ENCODE results near the gene RPS17.
"Not testable (repeated sequence)": the region's sequence is repeated elsewhere in the genome, so short reads cannot be mapped to it uniquely, and the experiment has no call there.

The RPS17 gene

GRCh38 chr15:82530606-82531379 lies 9.5 kb downstream of the RPS17 start:
- DNase-seq (ENCODE audit: insufficient read length, low spot score) (peak; percentile 70), FAIRE-seq (no peak)

GRCh38 chr15:82530006-82530405 lies 10.3 kb downstream of the RPS17 start:
- DNase-seq (ENCODE audit: insufficient read length, low spot score): no peak
- no peak for FAIRE-seq

DNA sequence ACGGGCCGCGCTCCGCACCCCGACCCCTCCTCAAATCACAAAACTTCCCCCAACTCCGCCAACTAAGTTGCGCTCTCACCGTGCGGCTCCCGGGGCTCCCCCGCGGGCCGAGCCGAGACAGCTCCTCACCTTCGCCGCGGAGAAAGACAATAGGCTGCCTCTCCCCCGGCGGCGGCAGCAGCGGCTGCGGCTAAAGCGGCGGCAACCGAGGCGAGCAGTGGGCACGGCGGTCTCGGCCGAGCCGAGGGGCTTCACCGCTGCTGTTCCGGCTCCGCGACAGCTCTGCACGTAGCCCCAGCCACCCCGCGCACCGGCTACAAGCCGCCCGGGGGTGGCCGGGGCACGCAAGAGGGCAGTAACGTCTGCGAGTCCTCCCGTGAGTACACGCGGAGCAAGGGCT lies 26.7 kb downstream of the RPS17 start:
- FAIRE-seq: not testable (repeated sequence)

GRCh38 chr15:82507693-82508092 lies 32.6 kb downstream of the RPS17 start:
- not testable (repeated sequence) for FAIRE-seq

More for the DNA sequence above, 26.7 kb downstream of the RPS17 start:
- DNase-seq (ENCODE audit: insufficient read length, low spot score): not testable (repeated sequence)

DNA sequence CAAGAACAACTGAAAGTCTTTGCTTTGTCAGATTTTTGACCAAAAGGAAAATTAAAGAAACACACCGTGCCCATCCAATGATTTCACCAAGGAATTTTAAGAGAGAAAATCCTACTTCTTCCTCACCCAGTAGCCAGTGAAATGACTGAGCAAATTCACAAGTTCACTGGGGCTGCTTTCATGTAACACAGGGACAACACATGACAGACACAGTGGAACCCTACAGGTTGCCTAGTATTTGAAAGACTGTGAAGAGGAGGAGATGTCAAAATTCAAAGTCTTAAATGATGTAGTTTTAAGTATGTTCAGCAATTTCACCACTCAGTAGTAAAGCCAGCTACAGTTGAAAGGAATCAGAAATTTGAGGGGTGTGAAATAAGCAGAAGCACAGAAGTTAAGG lies 33.2 kb downstream of the RPS17 start:
- not testable (repeated sequence) for FAIRE-seq

More at GRCh38 chr15:82507693-82508092, 32.6 kb downstream of the RPS17 start:
- DNase-seq (ENCODE audit: insufficient read length, low spot score): not testable (repeated sequence)

GRCh38 chr15:82505842-82506241 lies 34.4 kb downstream of the RPS17 start:
- not testable (repeated sequence) for FAIRE-seq; DNase-seq (ENCODE audit: insufficient read length, low spot score)

More for the DNA sequence above, 33.2 kb downstream of the RPS17 start:
- not testable (repeated sequence) for DNase-seq (ENCODE audit: insufficient read length, low spot score)

GRCh38 chr15:82504074-82504473 lies 36.2 kb downstream of the RPS17 start:
- FAIRE-seq; DNase-seq (ENCODE audit: insufficient read length, low spot score): not testable (repeated sequence)

GRCh38 chr15:82502700-82503339 lies 37.4 kb downstream of the RPS17 start:
- FAIRE-seq; DNase-seq (ENCODE audit: insufficient read length, low spot score): not testable (repeated sequence)

- not testable (repeated sequence) for DNase-seq (ENCODE audit: insufficient read length, low spot score); FAIRE-seq
These were observed 39.5 kb downstream of the RPS17 start for GRCh38 chr15:82500772-82501171.

DNA sequence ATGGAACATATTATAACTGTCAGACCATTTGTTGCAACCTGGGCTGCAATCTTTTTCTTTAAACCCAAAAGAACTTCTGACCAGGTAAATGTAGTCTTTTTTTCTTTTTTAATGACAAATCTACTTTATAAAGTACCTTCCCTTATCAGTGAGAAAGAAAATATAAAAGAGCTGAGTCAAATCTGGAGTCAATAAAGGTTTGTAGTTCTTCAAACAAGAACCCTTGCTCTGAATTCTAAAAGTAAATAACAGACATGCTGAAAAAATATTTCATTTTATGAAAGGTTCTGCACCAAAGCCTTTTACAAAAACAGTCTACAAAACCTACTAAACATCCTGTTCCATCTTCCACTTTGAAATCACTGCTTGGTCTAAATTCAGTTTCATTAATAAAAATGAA lies 42.3 kb downstream of the RPS17 start:
- FAIRE-seq; DNase-seq (ENCODE audit: insufficient read length, low spot score): not testable (repeated sequence)

DNA sequence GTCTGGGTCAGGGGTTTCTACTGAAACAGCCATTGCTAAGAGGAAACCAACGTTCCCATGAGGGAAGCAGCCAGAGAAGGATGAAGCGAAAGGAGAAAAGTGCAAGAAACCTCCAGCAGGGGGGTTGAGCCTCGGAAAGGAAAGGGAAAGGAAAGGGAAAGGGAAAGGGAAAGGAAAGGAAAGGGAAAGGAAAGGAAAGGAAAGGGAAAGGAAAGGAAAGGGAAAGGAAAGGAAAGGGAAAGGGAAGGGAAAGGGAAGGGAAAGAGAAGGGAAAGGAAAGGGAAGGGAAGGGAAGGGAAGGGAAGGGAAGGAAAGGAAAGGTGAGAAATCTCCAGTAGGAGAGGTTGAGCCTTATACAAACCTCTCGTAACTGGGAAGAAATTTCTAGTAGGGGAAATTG lies 52.0 kb downstream of the RPS17 start:
- DNase-seq (ENCODE audit: insufficient read length, low spot score); FAIRE-seq: not testable (repeated sequence)

DNA sequence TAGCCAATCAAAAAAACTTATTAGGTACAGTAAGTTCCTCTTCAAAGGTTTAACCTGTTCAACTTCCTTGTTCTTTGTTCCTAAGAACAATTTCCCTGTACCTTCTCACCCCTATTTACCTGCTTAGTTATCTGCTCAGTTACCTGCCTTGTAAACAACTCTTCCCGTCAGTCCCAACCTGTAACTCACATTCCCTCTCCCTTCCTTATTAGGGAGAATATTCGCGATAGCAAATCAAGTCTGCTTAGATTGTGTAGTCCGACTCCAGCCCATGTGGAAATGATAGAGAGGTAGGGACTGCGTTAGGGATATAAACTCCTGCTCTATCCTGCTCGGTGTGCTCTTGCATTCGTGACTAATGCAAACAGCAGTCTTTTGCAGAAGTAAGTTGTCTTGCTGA lies 53.2 kb downstream of the RPS17 start:
- not testable (repeated sequence) for DNase-seq (ENCODE audit: insufficient read length, low spot score); FAIRE-seq

All from HTR-8/SVneo (cell line).